HEK293T (cell line): ENCODE results near the gene HHIPL1.

ENCODE experiments used
- CTCF ChIA-PET: fragments of 350-600 bp; formaldehyde crosslinking; extraction: SDS; loops from one replicate; lab custom pipeline; 2021; ENCODE audit warnings: antibody characterized with exemption, inconsistent platforms; lab: Yijun Ruan, JAX
- POLR2A ChIA-PET: fragments of 350-600 bp; formaldehyde crosslinking; extraction: SDS; loops from one replicate; lab custom pipeline; 2020; ENCODE audit warnings: antibody characterized with exemption, inconsistent platforms; lab: Yijun Ruan, JAX
- DNase-seq: peaks from one replicate; pipeline ENCODE4 v3.0.0; 2012; ENCODE audit warnings: mixed read lengths; ENCODE audit errors: extremely low spot score
- ARNT ChIP-seq: fragments of 450-650 bp; IDR thresholded peaks from 2 replicates; pipeline ENCODE4 v1.6.1; 2017; ENCODE audit warnings: mild to moderate bottlenecking
- BHLHE40 ChIP-seq: fragments of 450-650 bp; IDR thresholded peaks from 2 replicates; pipeline ENCODE4 v1.6.1; 2016; ENCODE audit warnings: mild to moderate bottlenecking, moderate library complexity, borderline replicate concordance
- CTBP1 ChIP-seq: fragments of 450-650 bp; IDR thresholded peaks from 2 replicates; pipeline ENCODE4 v1.6.1; 2016; ENCODE audit warnings: borderline replicate concordance
- ELF4 ChIP-seq: fragments of 450-650 bp; IDR thresholded peaks from 2 replicates; pipeline ENCODE4 v1.6.1; 2017; ENCODE audit warnings: antibody characterized with exemption
- FOXA1 ChIP-seq: fragments of 450-650 bp; IDR thresholded peaks from 2 replicates; pipeline ENCODE4 v1.6.1; 2016; ENCODE audit warnings: mild to moderate bottlenecking
- FOXK2 ChIP-seq: fragments of 450-650 bp; IDR thresholded peaks from 2 replicates; pipeline ENCODE4 v1.6.1; 2016; ENCODE audit warnings: mild to moderate bottlenecking
- FOXM1 ChIP-seq: fragments of 450-650 bp; IDR thresholded peaks from 2 replicates; pipeline ENCODE4 v1.6.1; 2017; ENCODE audit warnings: mild to moderate bottlenecking, borderline replicate concordance
- HDGF ChIP-seq: fragments of 450-650 bp; IDR thresholded peaks from 2 replicates; pipeline ENCODE4 v1.6.1; 2017; ENCODE audit warnings: antibody characterized with exemption, borderline replicate concordance
- L3MBTL2 ChIP-seq: fragments of 450-650 bp; conservative IDR thresholded peaks from 2 replicates; pipeline ENCODE4 v1.6.1; 2016; ENCODE audit warnings: mild to moderate bottlenecking
- LEF1 ChIP-seq: fragments of 450-650 bp; IDR thresholded peaks from 2 replicates; pipeline ENCODE4 v1.6.1; 2017; ENCODE audit warnings: mild to moderate bottlenecking, borderline replicate concordance
- NFRKB ChIP-seq: fragments of 450-650 bp; IDR thresholded peaks from 2 replicates; pipeline ENCODE4 v1.6.1; 2016; ENCODE audit warnings: mild to moderate bottlenecking, moderate library complexity
- SP1 ChIP-seq: fragments of 450-650 bp; IDR thresholded peaks from 2 replicates; pipeline ENCODE4 v1.6.1; 2017
- SUZ12 ChIP-seq: fragments of 450-650 bp; IDR thresholded peaks from 2 replicates; pipeline ENCODE4 v1.6.1; 2016; ENCODE audit warnings: mild to moderate bottlenecking
- TARDBP ChIP-seq: fragments of 450-650 bp; IDR thresholded peaks from 2 replicates; pipeline ENCODE4 v1.6.1; 2016
- ZNF384 ChIP-seq: fragments of 450-650 bp; IDR thresholded peaks from 2 replicates; pipeline ENCODE4 v1.6.1; 2016
- TF ChIP-seq, protein P1 (sequence below): fragments of 450-650 bp; IDR thresholded peaks from 2 replicates; pipeline ENCODE4 v1.6.1; 2016

Gene HHIPL1

GRCh38 chr14:99673305-99674063 is 28.6 kb downstream of the HHIPL1 start:
- DNase-seq: no peak
- CTCF ChIA-PET: no interaction called here
- POLR2A ChIA-PET: no interaction called here
- TF ChIP-seq ZNF384 (no peak), ELF4 (no peak), L3MBTL2 (no peak), TARDBP (no peak), SP1 (no peak), ARNT (no peak), NFRKB (no peak), FOXA1 (no peak), LEF1 (no peak), SUZ12 (no peak), HDGF (no peak)
- TF ChIP-seq, protein P1, sequence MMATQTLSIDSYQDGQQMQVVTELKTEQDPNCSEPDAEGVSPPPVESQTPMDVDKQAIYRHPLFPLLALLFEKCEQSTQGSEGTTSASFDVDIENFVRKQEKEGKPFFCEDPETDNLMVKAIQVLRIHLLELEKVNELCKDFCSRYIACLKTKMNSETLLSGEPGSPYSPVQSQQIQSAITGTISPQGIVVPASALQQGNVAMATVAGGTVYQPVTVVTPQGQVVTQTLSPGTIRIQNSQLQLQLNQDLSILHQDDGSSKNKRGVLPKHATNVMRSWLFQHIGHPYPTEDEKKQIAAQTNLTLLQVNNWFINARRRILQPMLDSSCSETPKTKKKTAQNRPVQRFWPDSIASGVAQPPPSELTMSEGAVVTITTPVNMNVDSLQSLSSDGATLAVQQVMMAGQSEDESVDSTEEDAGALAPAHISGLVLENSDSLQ: no peak

GRCh38 chr14:99674064-99674650 is 29.2 kb downstream of the HHIPL1 start:
- POLR2A ChIA-PET: no interaction called here
- no peak for DNase-seq
- no peak for TF ChIP-seq FOXM1
- TF ChIP-seq NFRKB: no peak
- no peak for TF ChIP-seq FOXK2
- no peak for TF ChIP-seq FOXA1
- CTCF ChIA-PET: no interaction called here

DNA sequence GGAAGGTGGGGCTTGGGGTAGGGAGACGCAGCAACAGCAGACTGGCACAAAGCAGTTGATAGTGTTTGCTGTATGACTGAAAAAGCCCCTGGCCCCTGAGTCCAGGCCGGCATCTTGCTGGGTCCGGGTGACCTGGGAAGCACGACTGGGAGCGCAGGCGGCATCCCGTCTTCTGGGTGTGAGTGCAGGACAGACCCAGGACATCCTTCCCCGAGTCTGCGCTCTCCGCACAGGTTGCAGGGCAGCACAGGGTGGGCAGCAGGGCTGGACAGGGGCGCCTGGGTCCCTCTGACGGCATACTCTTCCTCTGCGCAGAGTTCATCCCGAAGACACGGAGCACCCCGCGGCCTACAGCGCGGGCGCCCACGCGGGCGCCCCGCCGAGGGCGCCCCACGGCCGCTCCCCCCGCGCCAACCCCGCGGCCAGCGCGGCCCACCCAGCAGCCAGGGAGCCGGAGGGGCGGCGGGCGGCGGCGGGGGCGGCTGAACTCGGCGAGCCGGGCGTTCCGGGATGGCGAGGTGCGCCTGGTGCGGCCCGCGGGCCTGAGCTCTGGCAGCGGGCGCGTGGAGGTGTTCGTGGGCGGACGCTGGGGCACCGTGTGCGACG is 29.9 kb downstream of the HHIPL1 start:
- no peak for DNase-seq
- TF ChIP-seq, protein P1: no peak
- TF ChIP-seq CTBP1 (no peak), TARDBP (no peak), BHLHE40 (no peak), HDGF (no peak), SP1 (no peak)
- ChIA-PET POLR2A (no interaction called here), CTCF (no interaction called here)

DNA sequence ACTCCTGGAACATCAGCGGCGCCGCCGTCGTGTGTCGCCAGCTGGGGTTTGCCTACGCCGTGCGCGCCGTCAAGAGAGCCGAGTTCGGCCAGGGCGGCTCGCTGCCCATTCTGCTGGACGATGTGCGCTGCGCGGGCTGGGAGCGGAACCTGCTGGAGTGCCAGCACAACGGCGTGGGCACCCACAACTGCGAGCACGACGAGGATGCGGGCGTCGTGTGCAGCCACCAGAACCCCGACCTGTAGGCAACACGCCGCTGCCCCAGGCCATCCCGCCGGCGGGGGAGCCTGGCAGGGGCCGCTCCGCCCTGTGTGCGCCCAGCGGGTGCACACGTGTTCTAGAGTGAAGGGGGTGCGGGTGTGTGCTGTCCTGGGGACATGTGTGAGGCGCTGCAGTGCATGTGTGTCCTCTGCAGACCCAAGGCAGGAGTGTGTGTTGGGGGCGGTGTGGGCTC is 30.5 kb downstream of the HHIPL1 start:
- DNase-seq: no peak
- POLR2A ChIA-PET: no interaction called here
- CTCF ChIA-PET: interaction anchor here (1.1 kb wide), 1 partner anchor 186 kb away, joined by 3 read pairs; no protein-coding TSS in a partner anchor
- TF ChIP-seq ELF4 (no peak), LEF1 (no peak), FOXK2 (no peak), HDGF (no peak), ZNF384 (no peak), FOXM1 (no peak)
- TF ChIP-seq, protein P1: no peak

- TF ChIP-seq SP1: no peak
- TF ChIP-seq ARNT: no peak
- TF ChIP-seq ZNF384: no peak
- no peak for TF ChIP-seq FOXA1
- TF ChIP-seq ELF4: no peak
- no peak for TF ChIP-seq TARDBP
- TF ChIP-seq BHLHE40: no peak
- no peak for TF ChIP-seq HDGF
- no peak for TF ChIP-seq NFRKB
- TF ChIP-seq LEF1: no peak
- no peak for TF ChIP-seq SUZ12
- POLR2A ChIA-PET: no interaction called here
- CTCF ChIA-PET: interaction anchor here (0.6 to 1.1 kb wide), 2 partner anchors 186 to 224 kb away, joined by 3 to 9 read pairs; no protein-coding TSS in a partner anchor
- no peak for DNase-seq
Measured at GRCh38 chr14:99675951-99676350, 31.0 kb downstream of the HHIPL1 start.

GRCh38 chr14:99676657-99677056 is 31.7 kb downstream of the HHIPL1 start:
- POLR2A ChIA-PET: no interaction called here
- CTCF ChIA-PET: interaction anchor here (1.1 kb wide), 1 partner anchor 187 kb away, joined by 3 read pairs; no protein-coding TSS in a partner anchor
- TF ChIP-seq TARDBP (no peak), BHLHE40 (no peak), FOXM1 (no peak), ARNT (no peak), ELF4 (no peak), LEF1 (no peak), FOXK2 (no peak), L3MBTL2 (no peak), SP1 (no peak), NFRKB (no peak), SUZ12 (no peak)
- TF ChIP-seq, protein P1: no peak
- no peak for DNase-seq
